SK-N-SH treated with all-trans-retinoic acid at 6 μM for 48 hours (cell line): ENCODE results near the gene DMD.

Source experiments
- ATAC-seq: fragments of 200-7000 bp; cut with Tn5 transposase; 3 replicates; pipeline ENCODE4 v1.9.1; 2020; ENCODE audit warnings: mild to moderate bottlenecking, moderate library complexity
- ARNTL ChIP-seq: fragments of 450-650 bp; formaldehyde crosslinking; IDR thresholded peaks from 2 replicates; pipeline ENCODE4 v1.5.0; 2020; ENCODE audit warnings: low read depth, mild to moderate bottlenecking, moderate library complexity, borderline replicate concordance
- CREB5 ChIP-seq: fragments of 250-450 bp; sonication (Bioruptor Pico); IDR thresholded peaks from 2 replicates; pipeline ENCODE4 v1.5.1; 2020; ENCODE audit warnings: low read depth, mild to moderate bottlenecking, moderate library complexity
- CSDC2 ChIP-seq: fragments of 250-450 bp; sonication (Bioruptor Pico); IDR thresholded peaks from 2 replicates; pipeline ENCODE4 v1.5.0; 2020; ENCODE audit warnings: mild to moderate bottlenecking, moderate library complexity
- OSR1 ChIP-seq: fragments of 250-450 bp; sonication (Bioruptor Pico); IDR thresholded peaks from 2 replicates; pipeline ENCODE4 v1.8.0; 2022; ENCODE audit warnings: moderate library complexity, mild to moderate bottlenecking, inconsistent platforms
- PATZ1 ChIP-seq: fragments of 250-450 bp; sonication (Bioruptor Pico); IDR thresholded peaks from 2 replicates; pipeline ENCODE4 v1.8.0; 2020; ENCODE audit warnings: mild to moderate bottlenecking, moderate library complexity, borderline replicate concordance
- POU6F1 ChIP-seq: fragments of 250-450 bp; sonication (Bioruptor Pico); IDR thresholded peaks from 2 replicates; pipeline ENCODE4 v1.8.0; 2021; ENCODE audit warnings: low read depth, mild to moderate bottlenecking, moderate library complexity, borderline replicate concordance
- PPARA ChIP-seq: fragments of 250-450 bp; sonication (Bioruptor Pico); IDR thresholded peaks from 2 replicates; pipeline ENCODE4 v1.5.0; 2020; ENCODE audit warnings: mild to moderate bottlenecking, borderline replicate concordance
- RARB ChIP-seq: fragments of 250-450 bp; sonication (Bioruptor Pico); IDR thresholded peaks from 2 replicates; pipeline ENCODE4 v1.8.0; 2021; ENCODE audit warnings: mild to moderate bottlenecking, moderate library complexity
- TCF4 ChIP-seq: fragments of 250-450 bp; sonication (Bioruptor Pico); IDR thresholded peaks from 2 replicates; pipeline ENCODE4 v1.8.0; 2021; ENCODE audit warnings: mild to moderate bottlenecking, moderate library complexity, borderline replicate concordance
- TOX ChIP-seq: fragments of 250-450 bp; sonication (Bioruptor Pico); IDR thresholded peaks from 2 replicates; pipeline ENCODE4 v1.8.0; 2021; ENCODE audit warnings: mild to moderate bottlenecking, moderate library complexity, borderline replicate concordance
- ZC3H10 ChIP-seq: fragments of 250-450 bp; sonication (Bioruptor Pico); IDR thresholded peaks from 2 replicates; pipeline ENCODE4 v1.5.1; 2021; ENCODE audit warnings: mild to moderate bottlenecking, moderate library complexity
- ZFP3 ChIP-seq: fragments of 250-450 bp; sonication (Bioruptor Pico); IDR thresholded peaks from 2 replicates; pipeline ENCODE4 v1.5.0; 2020; ENCODE audit warnings: mild to moderate bottlenecking, moderate library complexity
- ZFP30 ChIP-seq: fragments of 450-650 bp; formaldehyde crosslinking; IDR thresholded peaks from 2 replicates; pipeline ENCODE4 v1.5.0; 2022; ENCODE audit warnings: mild to moderate bottlenecking, moderate library complexity
- ZNF565 ChIP-seq: fragments of 450-650 bp; formaldehyde crosslinking; conservative IDR thresholded peaks from 2 replicates; pipeline ENCODE4 v1.5.0; 2020; ENCODE audit warnings: low read depth, mild to moderate bottlenecking, moderate library complexity
- ZNF70 ChIP-seq: fragments of 450-650 bp; formaldehyde crosslinking; IDR thresholded peaks from 2 replicates; pipeline ENCODE4 v1.5.0; 2020; ENCODE audit warnings: mild to moderate bottlenecking, moderate library complexity
- ZNF8 ChIP-seq: fragments of 450-650 bp; formaldehyde crosslinking; IDR thresholded peaks from 2 replicates; pipeline ENCODE4 v1.5.0; 2020; ENCODE audit warnings: mild to moderate bottlenecking, moderate library complexity
- TF ChIP-seq, protein P1 (sequence below): fragments of 250-450 bp; sonication (Bioruptor Pico); IDR thresholded peaks from 2 replicates; pipeline ENCODE4 v1.5.1; 2021; ENCODE audit warnings: mild to moderate bottlenecking, moderate library complexity
- TF ChIP-seq, protein P2 (sequence below): fragments of 250-450 bp; sonication (Bioruptor Pico); IDR thresholded peaks from 2 replicates; pipeline ENCODE4 v1.5.0; 2020; ENCODE audit warnings: mild to moderate bottlenecking, moderate library complexity

The DMD gene

DNA sequence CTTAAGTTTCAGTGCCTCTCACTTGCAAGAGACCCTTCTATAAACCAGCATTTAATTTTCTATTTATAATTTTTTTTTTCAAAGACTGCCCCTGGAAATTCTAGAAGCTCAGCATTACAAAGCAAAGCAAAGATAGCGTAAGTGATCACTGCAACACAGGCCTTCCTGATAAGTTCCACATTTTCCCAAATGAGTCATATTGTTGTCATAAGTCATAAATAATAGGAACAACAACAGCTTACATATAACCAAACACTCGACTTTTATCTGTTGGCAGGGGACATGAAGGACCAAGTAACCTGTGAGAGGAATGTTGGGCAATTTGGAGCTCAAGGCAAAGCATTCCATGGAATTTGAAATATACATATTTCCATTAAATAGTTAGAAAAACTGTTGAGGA is 815.5 kb downstream of the DMD start:
- TF ChIP-seq PPARA (CRISPR knock-in tag) (no peak), CREB5 (CRISPR knock-in tag) (no peak), RARB (CRISPR knock-in tag) (no peak), ARNTL (no peak), PATZ1 (CRISPR knock-in tag) (no peak)
- TF ChIP-seq, protein P1, sequence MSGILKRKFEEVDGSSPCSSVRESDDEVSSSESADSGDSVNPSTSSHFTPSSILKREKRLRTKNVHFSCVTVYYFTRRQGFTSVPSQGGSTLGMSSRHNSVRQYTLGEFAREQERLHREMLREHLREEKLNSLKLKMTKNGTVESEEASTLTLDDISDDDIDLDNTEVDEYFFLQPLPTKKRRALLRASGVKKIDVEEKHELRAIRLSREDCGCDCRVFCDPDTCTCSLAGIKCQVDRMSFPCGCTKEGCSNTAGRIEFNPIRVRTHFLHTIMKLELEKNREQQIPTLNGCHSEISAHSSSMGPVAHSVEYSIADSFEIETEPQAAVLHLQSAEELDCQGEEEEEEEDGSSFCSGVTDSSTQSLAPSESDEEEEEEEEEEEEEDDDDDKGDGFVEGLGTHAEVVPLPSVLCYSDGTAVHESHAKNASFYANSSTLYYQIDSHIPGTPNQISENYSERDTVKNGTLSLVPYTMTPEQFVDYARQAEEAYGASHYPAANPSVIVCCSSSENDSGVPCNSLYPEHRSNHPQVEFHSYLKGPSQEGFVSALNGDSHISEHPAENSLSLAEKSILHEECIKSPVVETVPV (CRISPR knock-in tag): no peak
- TF ChIP-seq, protein P2, sequence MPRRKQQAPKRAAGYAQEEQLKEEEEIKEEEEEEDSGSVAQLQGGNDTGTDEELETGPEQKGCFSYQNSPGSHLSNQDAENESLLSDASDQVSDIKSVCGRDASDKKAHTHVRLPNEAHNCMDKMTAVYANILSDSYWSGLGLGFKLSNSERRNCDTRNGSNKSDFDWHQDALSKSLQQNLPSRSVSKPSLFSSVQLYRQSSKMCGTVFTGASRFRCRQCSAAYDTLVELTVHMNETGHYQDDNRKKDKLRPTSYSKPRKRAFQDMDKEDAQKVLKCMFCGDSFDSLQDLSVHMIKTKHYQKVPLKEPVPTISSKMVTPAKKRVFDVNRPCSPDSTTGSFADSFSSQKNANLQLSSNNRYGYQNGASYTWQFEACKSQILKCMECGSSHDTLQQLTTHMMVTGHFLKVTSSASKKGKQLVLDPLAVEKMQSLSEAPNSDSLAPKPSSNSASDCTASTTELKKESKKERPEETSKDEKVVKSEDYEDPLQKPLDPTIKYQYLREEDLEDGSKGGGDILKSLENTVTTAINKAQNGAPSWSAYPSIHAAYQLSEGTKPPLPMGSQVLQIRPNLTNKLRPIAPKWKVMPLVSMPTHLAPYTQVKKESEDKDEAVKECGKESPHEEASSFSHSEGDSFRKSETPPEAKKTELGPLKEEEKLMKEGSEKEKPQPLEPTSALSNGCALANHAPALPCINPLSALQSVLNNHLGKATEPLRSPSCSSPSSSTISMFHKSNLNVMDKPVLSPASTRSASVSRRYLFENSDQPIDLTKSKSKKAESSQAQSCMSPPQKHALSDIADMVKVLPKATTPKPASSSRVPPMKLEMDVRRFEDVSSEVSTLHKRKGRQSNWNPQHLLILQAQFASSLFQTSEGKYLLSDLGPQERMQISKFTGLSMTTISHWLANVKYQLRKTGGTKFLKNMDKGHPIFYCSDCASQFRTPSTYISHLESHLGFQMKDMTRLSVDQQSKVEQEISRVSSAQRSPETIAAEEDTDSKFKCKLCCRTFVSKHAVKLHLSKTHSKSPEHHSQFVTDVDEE (CRISPR knock-in tag): no peak
- ATAC-seq: no peak

GRCh38 chrX:32392655-32393054 is 818.7 kb downstream of the DMD start:
- TF ChIP-seq CREB5 (CRISPR knock-in tag) (no peak), POU6F1 (CRISPR knock-in tag) (no peak), PPARA (CRISPR knock-in tag) (no peak), PATZ1 (CRISPR knock-in tag) (no peak), TCF4 (no peak), ZFP30 (CRISPR knock-in tag) (no peak), ARNTL (no peak), ZNF70 (no peak), ZNF8 (CRISPR knock-in tag) (no peak), ZNF565 (CRISPR knock-in tag) (no peak), CSDC2 (no peak), ZC3H10 (CRISPR knock-in tag) (no peak), RARB (CRISPR knock-in tag) (no peak), TOX (no peak), ZFP3 (CRISPR knock-in tag) (no peak), OSR1 (CRISPR knock-in tag) (no peak)
- TF ChIP-seq, protein P1 (CRISPR knock-in tag): no peak
- ATAC-seq: no peak
